Right lung (tissue), 5 donors: ENCODE results near the gene RNF20. TPM values are rescaled to one million over a fixed set of nuclear protein-coding genes. Genes with fewer than 3 reads are reported as not detected.
A peak's percentile ranks its signal among the peaks of the same experiment; 100 is the strongest.
"Not testable (repeated sequence)": the region's sequence is repeated elsewhere in the genome, so short reads cannot be mapped to it uniquely, and the experiment has no call there.

ENCODE experiments used
- DNase-seq, 2 donors: peaks; one replicate each; pipeline ENCODE4 v3.0.0-alpha.2; 2013
- polyA plus RNA-seq, 5 donors: library from polyadenylated mRNA; unstranded; fragments of 120-200 nt; gene quantifications; one replicate each; pipeline versions ENCODE4 v1.2.1 to v1.2.3, GENCODE V29; 2013; ENCODE audit warnings: inconsistent platforms in 1 of 5, low replicate concordance in 1 of 5; ENCODE audit not compliant: insufficient read length in 5 of 5, insufficient read depth in 1 of 5

Gene RNF20
- polyA plus RNA-seq, 5 donors = 41.5 to 61.8 (median 58.2) TPM

DNA sequence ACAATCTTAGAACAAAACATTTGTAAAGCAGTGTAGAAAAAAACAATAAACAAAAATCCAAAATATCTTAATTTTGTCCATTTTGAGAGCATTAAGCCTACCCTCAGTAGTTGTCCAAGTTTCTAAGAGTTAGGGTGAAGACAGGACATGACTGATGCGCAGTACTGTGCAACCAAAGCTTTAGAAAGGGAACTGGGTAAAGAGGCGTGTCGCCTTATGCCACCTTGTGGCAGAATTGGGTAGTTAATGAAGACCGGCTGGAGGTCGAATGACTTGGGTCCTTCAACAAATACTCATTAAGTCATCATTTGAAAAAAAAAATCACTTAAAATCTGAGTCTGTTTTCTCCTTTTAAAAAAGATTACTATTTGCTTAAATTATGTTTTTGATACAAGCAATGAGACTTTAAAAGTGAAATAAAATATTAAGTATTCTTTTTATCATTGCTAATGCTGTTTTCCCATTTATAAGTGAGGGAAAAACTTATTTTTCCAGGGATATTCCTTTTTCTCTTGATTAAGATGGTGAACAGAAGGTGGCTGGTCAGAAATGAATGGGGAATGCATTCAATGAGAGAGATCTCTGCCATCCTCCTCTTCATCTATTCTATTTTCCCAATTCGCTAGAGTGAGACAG lies 3.5 kb upstream of the RNF20 start:
- peak; percentile 33 to 56 for DNase-seq

DNA sequence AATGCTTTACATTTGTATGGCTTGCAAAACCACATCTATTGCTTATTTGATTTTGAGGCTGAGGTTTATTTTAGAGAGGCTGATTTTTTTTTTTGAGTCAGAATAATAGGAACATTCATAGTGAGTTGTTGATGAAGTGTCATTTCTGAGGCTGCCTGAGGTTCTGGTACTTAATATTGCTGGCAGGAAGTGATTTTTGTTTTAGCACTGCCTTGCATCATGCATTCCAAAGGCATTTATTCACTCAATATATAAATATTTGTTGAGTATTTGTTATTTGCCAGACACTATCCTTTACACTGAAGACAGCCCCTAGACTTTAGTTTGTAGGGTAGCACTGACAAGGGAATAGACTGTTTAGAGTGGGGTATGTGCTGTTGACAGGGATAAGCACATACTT lies 2.7 kb downstream of the RNF20 start:
- no peak for DNase-seq

DNA sequence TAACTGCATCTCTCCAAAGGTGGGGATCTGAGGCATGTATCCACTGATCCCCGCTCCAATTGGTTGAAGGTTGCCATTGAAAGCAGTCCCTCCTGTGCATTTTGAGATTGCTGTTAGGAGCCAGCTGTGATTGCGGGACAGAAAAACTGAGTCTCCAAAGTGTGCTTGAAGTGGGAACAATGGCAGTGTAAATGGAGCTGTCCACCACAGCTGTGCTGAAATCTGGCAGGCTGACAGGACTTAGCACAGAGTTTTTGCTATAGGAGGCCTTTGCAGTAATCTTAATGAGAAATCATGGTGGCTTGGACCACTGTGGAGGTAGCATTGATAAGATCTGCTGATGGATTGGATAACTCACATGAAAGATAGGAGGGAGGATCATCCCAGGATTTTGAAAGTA lies 3.3 kb downstream of the RNF20 start:
- DNase-seq = peak in 1 of 2 donors; percentile 23

DNA sequence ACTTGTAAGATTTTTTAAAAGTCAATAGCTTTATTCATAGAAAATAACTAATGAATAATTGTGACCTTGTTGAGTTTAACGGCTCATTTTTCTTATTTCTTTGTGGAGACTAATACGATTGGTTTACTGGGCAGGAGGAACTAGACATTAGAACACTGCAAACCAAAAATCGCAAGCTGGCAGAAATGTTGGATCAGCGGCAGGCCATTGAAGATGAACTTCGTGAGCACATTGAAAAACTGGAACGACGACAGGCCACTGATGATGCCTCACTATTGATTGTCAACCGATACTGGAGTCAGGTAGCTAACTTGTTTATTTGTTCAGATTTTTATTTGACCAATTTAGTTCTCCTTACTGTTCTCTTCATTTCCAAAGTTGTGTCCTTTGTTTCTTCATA lies 6.4 kb downstream of the RNF20 start:
- no peak for DNase-seq

DNA sequence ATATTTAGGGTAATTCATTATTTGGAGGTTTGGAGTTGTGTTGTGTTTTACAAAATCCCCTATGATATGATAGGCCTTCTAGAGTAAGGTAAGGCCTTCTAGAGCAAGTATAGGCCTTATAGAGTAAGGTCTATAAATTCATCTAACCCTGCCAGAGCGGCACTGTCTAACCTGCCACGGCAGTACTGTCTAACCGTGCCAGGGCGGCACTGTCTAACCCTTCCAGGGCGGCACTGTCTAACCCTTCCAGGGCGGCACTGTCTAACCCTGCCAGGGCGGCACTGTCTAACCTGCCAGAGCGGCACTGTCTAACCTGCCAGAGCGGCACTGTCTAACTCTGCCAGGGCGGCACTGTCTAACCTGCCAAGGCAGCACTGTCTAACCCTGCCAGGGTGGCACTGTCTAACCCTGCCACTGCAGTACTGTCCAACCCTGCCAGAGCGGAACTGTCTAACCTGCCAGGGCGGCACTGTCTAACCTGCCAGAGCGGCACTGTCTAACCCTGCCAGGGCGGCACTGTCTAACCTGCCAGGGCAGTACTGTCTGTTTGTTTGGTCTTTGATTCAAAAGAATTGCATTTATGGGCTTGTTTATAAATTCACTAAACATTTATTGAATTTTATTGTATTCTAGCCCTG lies 9.6 kb downstream of the RNF20 start:
- no peak for DNase-seq

DNA sequence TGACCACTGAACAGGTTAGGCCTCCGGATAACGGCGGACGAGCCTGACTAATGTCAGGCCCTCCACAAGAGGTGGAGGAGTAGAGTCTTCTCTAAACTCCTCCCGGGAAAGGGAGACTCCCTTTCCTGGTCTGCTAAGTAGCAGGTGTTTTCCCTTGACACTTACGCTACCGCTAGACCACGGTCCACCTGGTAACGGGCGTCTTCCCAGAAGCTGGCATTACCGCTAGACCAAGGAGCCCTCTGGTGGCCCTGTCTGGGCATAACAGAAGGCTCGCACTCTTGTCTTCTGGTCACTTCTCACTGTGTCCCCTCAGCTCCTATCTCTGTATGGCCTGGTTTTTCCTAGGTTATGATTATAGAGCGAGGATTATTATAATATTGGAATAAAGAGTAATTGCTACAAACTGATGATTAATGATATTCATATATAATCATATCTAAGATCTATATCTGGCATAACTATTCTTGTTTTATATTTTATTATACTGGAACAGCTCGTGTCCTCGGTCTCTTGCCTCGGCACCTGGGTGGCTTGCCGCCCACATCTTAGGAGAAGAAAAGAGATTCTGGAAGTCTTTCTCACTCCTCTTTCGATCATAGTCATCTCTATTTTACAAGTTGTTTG lies 15.9 kb downstream of the RNF20 start:
- DNase-seq = not testable (repeated sequence)

DNA sequence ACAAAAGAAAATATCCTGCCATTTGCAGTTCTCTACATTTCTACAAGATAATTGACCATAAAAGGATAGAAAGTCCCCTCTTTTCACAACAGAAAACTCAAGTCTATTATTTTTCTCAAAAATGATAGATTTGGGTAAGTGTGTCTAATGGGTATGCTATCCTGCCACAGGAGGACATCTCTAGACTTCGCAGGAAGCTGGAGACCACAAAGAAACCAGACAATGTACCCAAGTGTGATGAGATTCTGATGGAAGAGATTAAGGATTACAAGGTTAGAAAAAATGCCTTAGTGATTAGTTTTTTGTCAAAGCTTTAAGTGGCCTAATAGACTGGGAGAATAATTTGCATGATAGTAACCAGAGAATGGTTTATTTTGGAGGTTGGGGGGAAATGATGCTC lies 28.1 kb downstream of the RNF20 start:
- no peak for DNase-seq

DNA sequence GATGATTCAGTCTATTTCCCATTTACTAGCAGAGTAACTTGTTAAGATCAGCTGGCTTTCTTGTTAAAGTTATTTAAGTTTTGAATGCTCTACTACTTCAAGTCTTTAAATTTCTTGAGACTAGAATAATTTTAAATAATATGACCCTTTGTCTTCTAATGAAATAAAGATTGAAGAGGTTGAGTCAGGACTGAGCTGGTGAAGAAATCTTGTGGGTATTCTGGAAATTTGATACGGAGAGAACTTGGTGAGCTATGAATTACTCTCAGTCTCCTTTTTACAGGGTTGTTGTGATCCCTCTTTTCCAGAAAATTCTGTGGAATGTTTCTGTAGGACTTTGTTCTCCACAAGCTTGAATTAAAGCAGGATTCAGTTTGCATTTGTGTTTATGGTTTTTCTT lies 29.3 kb downstream of the RNF20 start:
- no peak for DNase-seq

DNA sequence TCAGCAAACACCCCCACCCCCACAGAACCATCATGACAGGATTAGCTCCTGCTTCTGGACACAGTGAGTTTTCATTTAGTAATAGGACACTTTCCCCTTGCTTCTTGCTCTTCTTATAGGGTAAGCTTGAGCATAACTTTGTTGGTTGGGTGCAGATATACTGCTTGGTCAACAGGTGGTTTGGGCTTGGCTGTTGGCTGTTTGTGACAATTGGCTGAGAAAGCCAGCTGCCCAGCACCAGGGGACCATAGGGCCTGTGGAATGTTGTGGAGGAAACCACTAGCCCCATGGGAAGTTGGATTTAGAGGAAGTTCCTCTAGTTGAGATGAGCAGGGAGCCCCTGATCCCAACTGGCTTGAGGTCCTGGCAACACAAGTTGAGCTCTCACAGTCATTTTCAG lies 30.6 kb downstream of the RNF20 start:
- DNase-seq = no peak

DNA sequence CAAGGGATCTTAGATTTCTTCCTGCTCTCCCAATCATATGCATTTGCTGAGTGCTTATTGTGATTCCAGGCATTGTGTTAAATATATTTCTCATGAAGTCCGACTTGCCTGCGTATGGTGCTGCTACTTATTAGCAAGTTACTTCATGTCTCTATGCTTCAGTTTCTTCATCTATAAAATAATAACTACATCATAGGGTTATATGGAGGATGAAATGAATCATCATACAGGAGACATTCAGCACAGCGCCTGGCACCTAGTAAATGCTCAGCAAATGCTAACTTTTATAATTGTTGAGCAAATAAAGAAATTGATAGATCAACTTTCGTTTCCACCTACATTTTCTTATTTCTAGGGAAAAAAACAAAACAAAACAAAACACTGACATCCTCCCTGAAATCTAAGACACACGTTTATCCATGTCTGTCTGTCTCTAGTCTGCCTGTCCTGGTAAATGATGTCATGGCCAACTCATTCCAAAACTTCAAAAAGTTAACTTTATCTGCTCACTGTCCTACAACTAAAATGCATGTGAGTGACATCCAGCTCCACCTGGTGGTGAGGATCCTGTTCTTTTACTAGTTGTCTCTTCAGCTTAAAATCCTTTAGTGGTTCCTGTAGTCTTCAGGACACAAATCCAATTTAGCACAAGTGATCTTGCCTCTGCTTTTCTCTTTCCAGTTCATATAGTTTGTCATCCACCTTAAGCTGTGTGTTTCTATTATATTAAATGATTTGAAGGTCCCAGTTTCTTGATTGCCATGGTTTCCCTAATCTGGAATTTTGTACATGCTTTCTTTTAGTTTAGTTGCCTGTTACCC lies 33.5 kb downstream of the RNF20 start:
- no peak for DNase-seq

DNA sequence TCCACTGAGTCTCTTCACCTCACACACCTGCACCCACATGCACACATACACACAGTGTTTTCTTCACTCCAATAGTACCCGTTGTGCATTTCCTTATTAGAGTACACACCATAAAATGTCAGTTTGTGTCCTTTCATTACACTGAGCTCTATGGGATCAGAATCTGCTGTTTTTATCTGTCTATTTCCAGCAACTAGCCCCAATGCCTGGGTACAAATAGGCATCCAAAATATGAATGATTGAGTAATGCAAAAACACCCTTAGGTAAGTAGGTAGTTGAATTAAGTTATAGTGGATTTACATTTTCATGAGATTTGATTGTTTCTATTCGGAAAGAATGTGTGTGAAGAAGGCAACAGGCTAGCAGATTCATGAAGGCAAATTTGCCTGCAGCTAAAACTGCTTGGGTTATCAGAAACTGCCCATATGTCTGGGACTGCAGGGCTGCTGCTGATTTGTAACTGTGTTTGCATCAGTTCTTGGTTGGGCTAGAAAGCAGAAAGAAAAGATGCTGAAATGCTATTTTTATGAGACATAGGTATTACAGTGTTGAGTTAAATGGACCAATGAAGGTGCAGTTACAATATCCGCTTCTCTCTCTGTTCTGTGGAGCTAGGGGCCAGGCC lies 34.2 kb downstream of the RNF20 start:
- no peak for DNase-seq

DNA sequence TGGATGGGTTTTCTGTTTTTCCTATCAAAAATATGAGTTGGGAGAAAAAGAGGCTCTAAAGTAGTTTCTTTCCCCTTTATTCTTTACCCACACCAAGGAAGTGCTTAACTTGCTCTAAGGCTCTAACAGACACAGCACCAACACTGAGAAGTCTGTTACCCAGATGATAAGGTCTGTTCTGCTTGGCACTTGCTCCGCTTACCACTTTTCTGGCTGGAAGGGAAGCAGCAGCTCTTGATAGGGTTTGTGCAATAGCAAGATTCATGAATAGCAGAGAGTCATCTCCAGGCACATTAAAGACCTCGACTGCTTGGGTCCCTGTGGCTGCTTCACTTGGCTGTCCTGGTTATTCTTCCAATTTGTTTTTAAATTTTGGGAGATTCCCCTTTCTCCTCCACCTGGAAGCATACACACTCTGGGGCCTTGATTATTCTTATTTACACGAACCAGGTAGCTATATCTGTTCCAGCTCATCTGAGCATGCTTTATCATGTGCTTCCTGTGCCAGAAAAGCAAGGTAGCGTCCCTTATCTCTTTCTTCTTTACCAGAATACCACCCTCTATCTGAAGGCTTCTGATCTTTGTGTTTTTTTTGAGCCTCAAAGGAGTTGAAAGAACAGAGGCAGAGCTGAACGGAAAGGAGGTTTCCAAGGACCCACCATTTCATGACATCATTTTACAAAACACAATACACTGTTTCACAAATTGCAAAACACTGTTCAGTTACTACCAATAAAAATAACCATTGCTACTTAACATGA lies 36.3 kb downstream of the RNF20 start:
- DNase-seq = no peak

DNA sequence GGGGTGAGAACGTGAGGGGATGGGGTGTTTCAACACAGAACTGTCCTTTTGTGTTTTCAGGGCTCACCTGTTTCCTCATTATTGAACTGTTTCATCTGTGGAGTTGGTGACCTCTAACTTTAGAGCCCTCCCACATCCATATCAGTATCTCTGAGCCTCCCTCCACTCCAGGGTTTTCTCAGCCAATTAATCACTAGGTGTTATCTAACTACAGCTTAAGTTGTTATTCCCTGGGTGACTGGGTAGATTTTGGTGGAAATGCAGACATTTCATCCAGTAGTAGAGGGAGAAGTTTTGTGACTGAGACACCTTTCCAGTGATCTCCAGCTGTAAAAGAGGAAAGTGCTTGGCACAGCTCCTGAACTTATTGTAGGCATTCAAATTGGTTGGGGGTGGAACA lies 37.5 kb downstream of the RNF20 start:
- no peak for DNase-seq

DNA sequence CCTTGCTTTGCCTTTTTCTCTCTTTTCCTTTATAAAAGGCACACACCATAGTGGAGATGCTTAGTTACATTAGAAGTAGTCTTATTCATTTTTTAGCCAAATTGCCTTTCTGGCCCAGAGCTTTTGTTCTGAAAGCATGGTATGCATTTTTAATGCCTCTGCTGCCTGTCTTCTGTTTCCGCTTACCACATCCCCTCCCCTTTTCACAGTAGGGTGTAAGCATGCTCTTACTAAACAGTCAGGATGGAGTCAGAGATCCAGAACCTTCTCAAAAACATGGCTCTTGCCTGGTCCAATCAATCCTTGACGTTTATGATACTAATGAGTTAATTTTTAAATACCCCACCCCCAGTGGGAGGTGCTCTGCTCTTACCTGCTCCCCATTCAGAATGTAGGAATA lies 38.7 kb downstream of the RNF20 start:
- DNase-seq = no peak

DNA sequence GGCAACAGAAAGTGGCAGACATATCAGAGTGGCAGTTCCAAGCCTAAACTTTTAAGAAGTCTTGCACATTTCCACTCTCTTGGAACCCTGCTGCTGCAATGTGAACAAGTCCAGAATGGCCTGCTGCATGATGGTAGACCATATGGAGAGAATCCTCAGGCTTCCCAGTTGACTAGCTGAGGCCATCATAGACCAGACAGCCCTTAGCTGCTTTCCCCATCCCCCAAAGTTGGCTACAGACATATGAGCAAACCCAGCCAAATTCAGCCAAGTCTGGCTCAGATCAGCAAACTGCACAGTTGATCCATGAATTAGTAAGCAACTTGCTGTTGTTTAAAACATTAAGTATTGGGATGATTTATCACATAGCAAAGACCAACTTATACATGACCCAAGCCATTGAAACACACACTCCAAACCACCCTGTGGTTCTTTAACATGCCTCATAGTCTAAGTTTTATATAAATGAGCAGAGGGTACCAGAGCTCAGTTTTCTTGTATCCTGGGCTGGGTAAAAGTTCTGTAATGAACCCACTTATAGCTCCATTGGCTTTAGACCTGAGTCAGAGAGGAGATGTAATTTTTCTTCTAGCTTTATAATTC lies 41.2 kb downstream of the RNF20 start:
- DNase-seq = peak in 1 of 2 donors; percentile 3

DNA sequence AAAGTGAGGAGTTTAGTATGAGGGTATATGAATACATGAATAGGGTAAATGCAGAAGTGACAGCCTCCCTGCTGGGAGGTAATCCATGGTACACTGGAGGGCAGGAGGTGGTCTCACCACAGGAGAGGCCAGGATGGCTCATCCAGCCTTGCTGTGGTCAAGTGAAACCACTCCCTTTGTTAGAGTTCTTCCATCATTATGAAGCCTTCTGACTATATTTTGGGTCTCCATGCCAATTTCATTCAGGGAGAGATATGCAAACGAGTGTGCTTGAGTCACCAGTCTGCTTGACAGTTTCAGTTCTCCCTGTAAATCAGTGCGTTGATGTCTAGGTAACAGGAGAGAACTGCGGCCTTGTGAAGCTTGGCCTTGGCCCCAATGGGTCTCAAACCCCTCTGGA lies 44.7 kb downstream of the RNF20 start:
- DNase-seq = no peak

DNA sequence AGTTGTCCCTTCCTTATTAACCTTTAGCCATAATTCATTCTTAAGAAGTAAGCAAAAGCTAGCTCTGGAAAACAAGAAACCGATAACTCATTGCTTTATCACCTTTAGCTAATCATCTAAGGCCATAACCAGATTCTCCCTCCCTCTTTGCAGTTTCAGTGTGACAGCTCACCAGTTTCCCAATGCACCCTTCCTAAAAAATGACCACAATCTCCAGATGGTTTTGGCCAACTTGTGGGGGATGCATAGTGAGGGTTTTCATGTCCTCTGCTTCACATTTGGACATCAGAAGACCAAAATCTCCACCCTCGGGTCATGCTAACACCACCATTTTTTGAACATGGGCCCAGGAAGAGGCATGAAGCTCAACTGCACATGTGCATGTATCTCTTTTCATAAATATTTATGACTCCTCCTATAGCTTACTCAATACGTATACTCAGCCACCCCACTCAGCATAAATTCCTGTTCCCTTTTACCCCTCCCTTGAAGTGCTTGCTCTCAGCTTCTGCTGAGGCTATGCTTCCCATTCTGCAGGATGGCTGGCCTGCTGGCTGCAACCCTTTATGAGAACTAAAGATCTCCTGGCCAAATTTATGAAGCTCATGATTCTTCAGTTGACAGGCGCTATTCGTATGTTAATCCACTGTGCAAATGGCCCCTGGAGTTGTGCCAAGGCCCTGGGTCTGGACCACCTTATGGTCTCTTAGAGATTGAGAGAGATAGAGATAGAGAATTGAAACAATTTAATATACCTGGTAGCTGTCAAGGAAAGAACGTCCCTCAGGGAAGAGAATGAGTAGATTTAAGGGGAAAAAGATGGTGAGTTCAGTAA lies 46.3 kb downstream of the RNF20 start:
- no peak for DNase-seq

DNA sequence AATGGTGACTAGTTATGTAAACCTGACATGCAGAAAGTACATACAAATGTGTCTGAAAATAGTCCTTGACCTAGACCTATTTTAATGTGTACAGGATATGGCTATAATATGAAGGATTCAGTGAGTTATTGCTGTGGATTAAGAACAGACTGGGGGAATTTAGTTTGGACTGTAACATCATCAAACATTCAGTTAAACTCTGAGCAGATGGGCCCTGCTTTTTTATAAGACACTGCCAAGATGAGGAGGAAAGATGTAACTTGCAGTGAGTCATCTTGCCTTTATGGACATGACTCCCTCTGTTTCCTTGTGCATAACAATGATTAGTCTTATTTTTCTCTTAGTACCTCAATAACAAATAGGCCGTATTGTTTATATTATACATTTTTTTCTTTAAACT lies 48.9 kb downstream of the RNF20 start:
- no peak for DNase-seq

DNA sequence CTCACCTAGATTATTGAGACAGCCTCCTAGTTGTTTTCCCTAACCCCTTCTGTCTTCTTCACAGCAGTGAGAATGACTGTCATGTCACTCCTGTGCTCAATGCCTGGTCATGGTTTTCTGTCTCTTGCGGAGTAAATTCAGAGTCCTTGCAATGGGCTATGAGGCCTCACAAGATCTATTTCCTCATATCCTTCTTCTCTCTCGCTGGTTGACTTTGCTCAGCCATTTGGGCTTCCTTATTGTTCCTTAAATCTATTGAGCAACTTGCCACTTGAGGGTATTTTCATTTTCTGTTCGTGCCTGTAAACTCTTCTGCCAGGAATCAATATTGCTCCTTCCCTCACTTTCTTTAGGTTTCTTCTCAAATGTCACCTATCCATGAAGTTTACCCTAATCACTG lies 52.1 kb downstream of the RNF20 start:
- DNase-seq = no peak

DNA sequence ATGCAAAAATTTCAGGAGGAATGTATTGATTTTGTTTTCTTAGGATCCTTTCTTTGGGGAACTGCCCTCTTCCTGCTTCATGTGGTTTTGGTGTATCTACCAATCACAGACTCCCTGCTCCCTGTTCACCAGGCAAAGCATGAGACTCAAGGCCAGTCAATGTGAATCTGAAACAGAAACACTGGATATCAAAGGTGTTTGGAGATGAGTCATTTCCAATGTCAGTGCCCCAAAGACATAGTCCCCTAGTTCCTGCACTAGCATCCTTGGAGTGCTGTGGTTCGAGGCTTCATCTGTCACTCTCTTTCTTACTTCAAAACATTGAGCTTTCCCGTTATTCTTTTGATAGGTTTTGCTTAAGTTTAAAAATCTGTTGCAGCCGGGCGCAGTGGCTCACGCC lies 53.0 kb downstream of the RNF20 start:
- no peak for DNase-seq
